HepG2 (cell line): ENCODE measurements around the gene TFB1M. TPM values are rescaled to one million over a fixed set of nuclear protein-coding genes. Genes with fewer than 3 reads are reported as not detected.

Experiments
- BRD4 ChIP-seq: sonication (generic); formaldehyde crosslinking; IDR thresholded peaks from 2 replicates; pipeline ENCODE4 v1.4.0; 2020; ENCODE audit warnings: missing genetic modification reagents
- CEBPG ChIP-seq: IDR thresholded peaks from 2 replicates; pipeline ENCODE4 v1.6.1; 2016
- FOSL1 ChIP-seq: sonication (generic); formaldehyde crosslinking; IDR thresholded peaks from 2 replicates; pipeline ENCODE4 v1.9.0; 2021; ENCODE audit warnings: missing genetic modification reagents, borderline replicate concordance
- FOXM1 ChIP-seq: sonication (generic); formaldehyde crosslinking; IDR thresholded peaks from 2 replicates; pipeline ENCODE4 v1.5.0; 2020; ENCODE audit warnings: missing genetic modification reagents
- GABPA ChIP-seq, 2 experiments: IDR thresholded peaks; 2 replicates each; pipeline ENCODE4 v1.6.1; 2011 to 2016; ENCODE audit warnings: low read depth in 2 of 2, low read length in 1 of 2, missing biosample characterization in 1 of 2, missing genetic modification characterization in 1 of 2
- GPN1 ChIP-seq: sonication (generic); formaldehyde crosslinking; IDR thresholded peaks from 2 replicates; pipeline ENCODE4 v1.5.1; 2020; ENCODE audit warnings: missing genetic modification reagents, borderline replicate concordance
- HHEX ChIP-seq: IDR thresholded peaks from 2 replicates; pipeline ENCODE4 v1.6.1; 2016; ENCODE audit warnings: control low read depth
- MAF1 ChIP-seq: sonication (generic); formaldehyde crosslinking; IDR thresholded peaks from 2 replicates; pipeline ENCODE4 v1.5.0; 2020; ENCODE audit warnings: missing genetic modification reagents, borderline replicate concordance
- MBNL3 ChIP-seq: fragments of 250-450 bp; sonication (Bioruptor Pico); conservative IDR thresholded peaks from 2 replicates; pipeline ENCODE4 v1.8.0; 2022; ENCODE audit warnings: mild to moderate bottlenecking, inconsistent platforms
- NFE2L1 ChIP-seq: sonication (generic); formaldehyde crosslinking; IDR thresholded peaks from 2 replicates; pipeline ENCODE4 v1.4.0; 2020; ENCODE audit warnings: missing genetic modification reagents, mild to moderate bottlenecking, borderline replicate concordance
- NR2F6 ChIP-seq, 2 experiments: IDR thresholded peaks; 2 replicates each; pipeline ENCODE4 v1.6.1; 2016; ENCODE audit warnings: antibody characterized with exemption in 1 of 2, mild to moderate bottlenecking in 1 of 2
- PHB2 ChIP-seq: fragments of 450-650 bp; IDR thresholded peaks from 2 replicates; pipeline ENCODE4 v1.6.1; 2018; ENCODE audit not compliant: partially characterized antibody
- SP1 ChIP-seq, 2 experiments: fragments of 450-650 bp in 1 of 2; sonication (generic) in 1 of 2; formaldehyde crosslinking in 1 of 2; IDR thresholded peaks; 2 replicates each; pipeline versions ENCODE4 v1.4.0 to v1.6.1; 2016 to 2020; ENCODE audit warnings: missing genetic modification reagents in 1 of 2
- XRCC5 ChIP-seq: fragments of 200-400 bp; formaldehyde crosslinking; optimal IDR thresholded peaks from 2 replicates; pipeline ENCODE3; 2017; ENCODE audit warnings: mild to moderate bottlenecking, low read length
- ZNF296 ChIP-seq: sonication (generic); formaldehyde crosslinking; conservative IDR thresholded peaks from 2 replicates; pipeline ENCODE4 v1.5.0; 2020; ENCODE audit warnings: mild to moderate bottlenecking, missing genetic modification reagents
- ZNF746 ChIP-seq: sonication (generic); formaldehyde crosslinking; IDR thresholded peaks from 2 replicates; pipeline ENCODE4 v1.8.0; 2022; ENCODE audit warnings: mild to moderate bottlenecking, missing genetic modification reagents
- ZNF790 ChIP-seq: sonication (generic); formaldehyde crosslinking; IDR thresholded peaks from 2 replicates; pipeline ENCODE4 v1.8.0; 2022; ENCODE audit warnings: missing genetic modification reagents, mild to moderate bottlenecking, borderline replicate concordance
- polyA plus RNA-seq, 8 experiments: library from polyadenylated mRNA; depleted of rRNA in 3 of 8; stranded (reverse) in 7 of 8; unstranded in 1 of 8; fragments of >200 nt; fragmentation: Illumina TruSeq in 4 of 8; extraction: Trizol in 4 of 8; gene quantifications; 2 replicates each; pipeline versions ENCODE4 v1.2.1 to v1.2.3, GENCODE V29; 2011 to 2016; ENCODE audit warnings: low read depth in 4 of 8, missing spikeins in 1 of 8, mixed read lengths in 1 of 8; ENCODE audit not compliant: insufficient read depth in 1 of 8
- total RNA-seq, 5 experiments: library from RNA; depleted of rRNA; stranded (reverse); fragments of >200 nt; fragmentation: Illumina TruSeq; extraction: Trizol; gene quantifications; 2 replicates each; pipeline ENCODE4 v1.2.3, GENCODE V29; 2016; ENCODE audit warnings: low read depth in 1 of 5
- TF ChIP-seq, protein P1 (sequence below): sonication (generic); formaldehyde crosslinking; IDR thresholded peaks from 2 replicates; pipeline ENCODE4 v1.4.0; 2020; ENCODE audit warnings: mild to moderate bottlenecking, low read depth, missing genetic modification reagents
- TF ChIP-seq, protein P2 (sequence below): sonication (generic); formaldehyde crosslinking; IDR thresholded peaks from 2 replicates; pipeline ENCODE4 v1.4.0; 2020; ENCODE audit warnings: missing genetic modification reagents, low read depth, mild to moderate bottlenecking, borderline replicate concordance
- TF ChIP-seq, protein P3 (sequence below): sonication (generic); formaldehyde crosslinking; IDR thresholded peaks from 2 replicates; pipeline ENCODE4 v1.8.0; 2022; ENCODE audit warnings: mild to moderate bottlenecking, missing genetic modification reagents, borderline replicate concordance
- TF ChIP-seq, protein P4 (sequence below), 2 experiments: sonication (generic) in 1 of 2; formaldehyde crosslinking in 1 of 2; IDR thresholded peaks; 2 replicates each; pipeline versions ENCODE4 v1.4.0 to v1.6.1; 2016 to 2020; ENCODE audit warnings: borderline replicate concordance in 1 of 2, low read depth in 1 of 2, mild to moderate bottlenecking in 1 of 2, missing genetic modification reagents in 1 of 2

TFB1M gene
- total and polyA plus RNA-seq, 2 of the 13 experiments (the other 11 are each of a cell fraction or from before 2014, with no cell fraction given): 91.4 to 122 TPM

DNA sequence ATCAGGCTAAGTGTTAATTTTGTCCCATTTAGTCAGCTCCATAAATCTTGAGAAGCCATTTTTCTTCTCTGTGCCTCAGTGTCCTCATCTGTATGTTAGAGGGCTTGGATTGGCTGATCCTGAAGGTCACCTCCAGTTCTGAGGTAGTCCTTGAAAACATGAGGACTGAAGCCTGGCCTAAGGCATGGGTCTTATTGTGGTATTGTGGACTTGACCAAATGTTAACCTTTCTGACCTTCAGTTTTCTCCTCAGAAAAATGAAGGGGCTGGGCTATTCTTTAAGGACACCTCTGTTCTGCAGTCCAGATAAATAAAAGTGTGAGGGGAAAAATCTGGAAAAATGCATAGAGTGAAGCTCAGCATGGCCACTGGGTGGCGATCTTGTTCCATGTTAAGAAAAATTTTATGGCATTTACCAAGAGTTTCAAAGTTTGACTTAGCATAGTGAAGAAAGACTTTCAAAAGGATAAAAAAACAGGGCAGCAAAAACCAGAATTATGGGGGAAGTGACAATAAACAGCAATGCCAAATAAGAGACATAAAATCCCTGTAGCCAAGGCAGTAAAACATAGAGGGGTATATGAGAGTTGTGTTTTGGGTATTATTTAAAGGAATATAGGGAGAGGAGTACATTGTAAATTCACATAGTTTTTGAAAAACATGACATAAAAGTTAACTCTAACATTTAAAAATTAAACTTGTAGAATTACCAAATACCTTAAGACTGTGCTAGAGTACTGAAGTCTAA, 13.2 kb upstream of the TFB1M start (continued):
- TF ChIP-seq SP1 (IDR thresholded peaks at IDR 0.05): no peak
- no peak for TF ChIP-seq SP1 (CRISPR knock-in tag; IDR thresholded peaks at IDR 0.05)
- TF ChIP-seq NR2F6 (IDR thresholded peaks at IDR 0.05): peak; percentile 10; the same call in 1 of the 2 replicates
- TF ChIP-seq NR2F6 (CRISPR knock-in tag; IDR thresholded peaks at IDR 0.05): peak; percentile 14; the same call in 1 of the 2 replicates
- no peak for TF ChIP-seq PHB2
- TF ChIP-seq HHEX (CRISPR knock-in tag): no peak
- TF ChIP-seq XRCC5: peak; percentile 30
- TF ChIP-seq ZNF790 (CRISPR knock-in tag): no peak; the same call in 1 of the 2 replicates
- TF ChIP-seq, protein P1, sequence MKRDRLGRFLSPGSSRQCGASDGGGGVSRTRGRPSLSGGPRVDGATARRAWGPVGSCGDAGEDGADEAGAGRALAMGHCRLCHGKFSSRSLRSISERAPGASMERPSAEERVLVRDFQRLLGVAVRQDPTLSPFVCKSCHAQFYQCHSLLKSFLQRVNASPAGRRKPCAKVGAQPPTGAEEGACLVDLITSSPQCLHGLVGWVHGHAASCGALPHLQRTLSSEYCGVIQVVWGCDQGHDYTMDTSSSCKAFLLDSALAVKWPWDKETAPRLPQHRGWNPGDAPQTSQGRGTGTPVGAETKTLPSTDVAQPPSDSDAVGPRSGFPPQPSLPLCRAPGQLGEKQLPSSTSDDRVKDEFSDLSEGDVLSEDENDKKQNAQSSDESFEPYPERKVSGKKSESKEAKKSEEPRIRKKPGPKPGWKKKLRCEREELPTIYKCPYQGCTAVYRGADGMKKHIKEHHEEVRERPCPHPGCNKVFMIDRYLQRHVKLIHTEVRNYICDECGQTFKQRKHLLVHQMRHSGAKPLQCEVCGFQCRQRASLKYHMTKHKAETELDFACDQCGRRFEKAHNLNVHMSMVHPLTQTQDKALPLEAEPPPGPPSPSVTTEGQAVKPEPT (CRISPR knock-in tag): no peak
- TF ChIP-seq ZNF746: no peak
- no peak for TF ChIP-seq GPN1 (CRISPR knock-in tag)
- TF ChIP-seq ZNF296 (CRISPR knock-in tag): no peak
- peak; percentile 34; the same call in 1 of the 2 replicates for TF ChIP-seq CEBPG (CRISPR knock-in tag)
- peak; percentile 76 for TF ChIP-seq BRD4
- TF ChIP-seq MBNL3: no peak
- TF ChIP-seq MAF1 (CRISPR knock-in tag): no peak
- no peak for TF ChIP-seq FOSL1 (CRISPR knock-in tag)
- no peak for TF ChIP-seq FOXM1 (CRISPR knock-in tag)
- TF ChIP-seq, protein P2, sequence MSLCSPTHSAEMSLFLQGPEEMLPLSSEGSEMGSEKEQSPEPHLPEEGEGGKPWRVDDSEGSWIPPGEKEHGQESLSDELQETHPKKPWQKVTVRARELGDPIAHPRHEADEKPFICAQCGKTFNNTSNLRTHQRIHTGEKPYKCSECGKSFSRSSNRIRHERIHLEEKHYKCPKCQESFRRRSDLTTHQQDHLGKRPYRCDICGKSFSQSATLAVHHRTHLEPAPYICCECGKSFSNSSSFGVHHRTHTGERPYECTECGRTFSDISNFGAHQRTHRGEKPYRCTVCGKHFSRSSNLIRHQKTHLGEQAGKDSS (CRISPR knock-in tag): no peak
- no peak for TF ChIP-seq GABPA (IDR thresholded peaks at IDR 0.05; ENCODE audit: low read depth, low read length)
- no peak for TF ChIP-seq GABPA (CRISPR knock-in tag; IDR thresholded peaks at IDR 0.05; ENCODE audit: low read depth)
- TF ChIP-seq, protein P3, sequence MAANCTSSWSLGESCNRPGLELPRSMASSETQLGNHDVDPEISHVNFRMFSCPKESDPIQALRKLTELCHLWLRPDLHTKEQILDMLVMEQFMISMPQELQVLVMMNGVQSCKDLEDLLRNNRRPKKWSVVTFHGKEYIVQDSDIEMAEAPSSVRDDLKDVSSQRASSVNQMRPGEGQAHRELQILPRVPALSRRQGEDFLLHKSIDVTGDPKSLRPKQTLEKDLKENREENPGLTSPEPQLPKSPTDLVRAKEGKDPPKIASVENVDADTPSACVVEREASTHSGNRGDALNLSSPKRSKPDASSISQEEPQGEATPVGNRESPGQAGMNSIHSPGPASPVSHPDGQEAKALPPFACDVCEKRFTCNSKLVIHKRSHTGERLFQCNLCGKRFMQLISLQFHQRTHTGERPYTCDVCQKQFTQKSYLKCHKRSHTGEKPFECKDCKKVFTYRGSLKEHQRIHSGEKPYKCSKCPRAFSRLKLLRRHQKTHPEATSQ (CRISPR knock-in tag): no peak; the same call in 1 of the 2 replicates
- TF ChIP-seq, protein P4, sequence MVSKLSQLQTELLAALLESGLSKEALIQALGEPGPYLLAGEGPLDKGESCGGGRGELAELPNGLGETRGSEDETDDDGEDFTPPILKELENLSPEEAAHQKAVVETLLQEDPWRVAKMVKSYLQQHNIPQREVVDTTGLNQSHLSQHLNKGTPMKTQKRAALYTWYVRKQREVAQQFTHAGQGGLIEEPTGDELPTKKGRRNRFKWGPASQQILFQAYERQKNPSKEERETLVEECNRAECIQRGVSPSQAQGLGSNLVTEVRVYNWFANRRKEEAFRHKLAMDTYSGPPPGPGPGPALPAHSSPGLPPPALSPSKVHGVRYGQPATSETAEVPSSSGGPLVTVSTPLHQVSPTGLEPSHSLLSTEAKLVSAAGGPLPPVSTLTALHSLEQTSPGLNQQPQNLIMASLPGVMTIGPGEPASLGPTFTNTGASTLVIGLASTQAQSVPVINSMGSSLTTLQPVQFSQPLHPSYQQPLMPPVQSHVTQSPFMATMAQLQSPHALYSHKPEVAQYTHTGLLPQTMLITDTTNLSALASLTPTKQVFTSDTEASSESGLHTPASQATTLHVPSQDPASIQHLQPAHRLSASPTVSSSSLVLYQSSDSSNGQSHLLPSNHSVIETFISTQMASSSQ (IDR thresholded peaks at IDR 0.05; ENCODE audit: low read depth): no peak
- TF ChIP-seq, protein P4 (CRISPR knock-in tag; IDR thresholded peaks at IDR 0.05; ENCODE audit: borderline replicate concordance): no peak
- no peak for TF ChIP-seq NFE2L1 (CRISPR knock-in tag)
